PC-9 (cell line): Measurements from ENCODE around the gene METTL9.

ENCODE experiments used
- CTCF ChIP-seq: fragments of 200-600 bp; sonication (generic); conservative IDR thresholded peaks from 2 replicates; pipeline ENCODE4 v1.6.1; 2017; ENCODE audit warnings: mixed run types, antibody characterized with exemption, mild to moderate bottlenecking, moderate library complexity
- EZH2 ChIP-seq: fragments of 200-600 bp; sonication (generic); IDR thresholded peaks from 2 replicates; pipeline ENCODE4 v1.8.0; 2017; ENCODE audit warnings: antibody characterized with exemption, low read depth

GRCh38 chr16:21599122-21600030 lies at the start of gene METTL9:
- TF ChIP-seq CTCF (no peak), EZH2 (no peak)
